Esophagus squamous epithelium (tissue), 4 donors: Measurements from ENCODE around the gene CD83.

Experiments used
- CTCF ChIP-seq, 6 experiments: fragments of 450-650 bp in 4 of 6; fragments of 200-600 bp in 2 of 6; sonication (generic) in 2 of 6; IDR thresholded peaks; one replicate each; pipeline ENCODE4 v1.5.1; 2016 to 2019; ENCODE audit warnings: antibody characterized with exemption in 6 of 6, mild to moderate bottlenecking in 4 of 6, moderate library complexity in 4 of 6
- POLR2A ChIP-seq, 4 donors: fragments of 450-650 bp; IDR thresholded peaks; one replicate each; pipeline ENCODE4 v1.6.1; 2017; ENCODE audit warnings: antibody characterized with exemption in 4 of 4, mild to moderate bottlenecking in 4 of 4, moderate library complexity in 3 of 4

- TF ChIP-seq CTCF (IDR thresholded peaks at IDR 0.05) (no peak), POLR2A (IDR thresholded peaks at IDR 0.05) (no peak)
Observed at GRCh38 chr6:14135893-14136539, 18.4 kb downstream of the CD83 start.
